BJ (cell line): ENCODE measurements around the gene TUBGCP2. TPM values are rescaled to one million over a fixed set of nuclear protein-coding genes. Genes with fewer than 3 reads are reported as not detected.

Source experiments
- CTCF ChIA-PET: fragments of 350-600 bp; formaldehyde crosslinking; extraction: SDS; loops from one replicate; lab custom pipeline; 2021; ENCODE audit warnings: antibody characterized with exemption, inconsistent platforms; lab: Yijun Ruan, JAX
- POLR2A ChIA-PET: fragments of 300-600 bp; sonication (Branson Sonifier 250); formaldehyde crosslinking; extraction: SDS; loops from one replicate; lab custom pipeline; 2021; ENCODE audit warnings: antibody characterized with exemption; lab: Charles Lee
- DNase-seq: peaks from one replicate; pipeline ENCODE4 v3.0.0-alpha.2; 2011; ENCODE audit warnings: low read depth
- H3K27me3 ChIP-seq: 2 replicates; pipeline ENCODE4 v1.6.0; 2011; ENCODE audit warnings: low read length; ENCODE audit not compliant: control insufficient read depth, insufficient read depth
- H3K36me3 ChIP-seq: 2 replicates; pipeline ENCODE4 v1.5.1; 2011; ENCODE audit warnings: low read length; ENCODE audit not compliant: control insufficient read depth, insufficient read depth
- H3K4me3 ChIP-seq: 2 replicates; pipeline ENCODE4 v1.5.1; 2011; ENCODE audit warnings: low read depth, mild to moderate bottlenecking, control low read depth, low read length
- polyA plus RNA-seq: library from polyadenylated mRNA; depleted of rRNA; stranded (reverse); fragments of >200 nt; gene quantifications from 2 replicates; pipeline ENCODE4 v1.2.3, GENCODE V29; 2011
- TF ChIP-seq, protein P1 (sequence below): IDR thresholded peaks from 2 replicates; pipeline ENCODE4 v1.5.1; 2011; ENCODE audit warnings: low read depth, mild to moderate bottlenecking, control low read depth, inconsistent platforms, low read length, moderate library complexity; ENCODE audit not compliant: insufficient read depth

TUBGCP2 gene
- polyA plus RNA-seq, 1 experiment = 55.8 TPM

DNA sequence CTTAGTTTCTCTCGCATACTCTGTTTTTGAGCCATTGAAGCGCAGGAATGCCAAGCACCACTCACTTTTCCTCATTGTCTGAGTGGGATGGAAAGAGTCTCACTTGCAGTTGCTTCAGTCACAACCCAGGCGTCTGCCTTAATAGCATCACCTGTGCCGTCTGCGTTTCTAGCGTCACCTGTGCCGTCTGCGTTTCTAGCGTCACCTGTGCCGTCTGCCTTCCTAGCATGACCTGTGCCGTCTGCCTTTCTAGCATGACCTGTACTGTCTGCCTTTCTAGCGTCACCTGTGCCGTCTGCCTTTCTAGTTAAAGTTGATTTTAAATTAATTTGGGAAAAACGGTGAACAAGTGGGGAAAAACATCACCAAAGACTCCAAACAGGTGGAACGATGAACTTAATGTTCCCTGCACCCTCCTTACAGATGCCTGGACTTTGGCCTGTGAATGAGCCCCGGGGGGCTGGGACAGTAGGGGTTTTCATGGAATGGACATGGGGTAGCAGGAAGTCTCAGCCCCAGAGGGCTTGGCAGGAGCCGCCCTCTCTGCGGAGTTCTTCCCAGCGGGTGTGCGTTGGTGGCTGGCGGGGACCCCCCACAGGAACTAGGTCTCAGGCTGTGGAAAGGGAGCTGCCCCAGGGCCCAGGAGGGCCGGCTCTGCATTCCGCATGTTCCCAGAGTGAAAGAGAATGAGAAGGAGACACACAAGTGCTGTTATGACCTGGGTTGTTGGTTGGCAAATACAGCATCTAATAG, 3.5 kb upstream of the TUBGCP2 start:
- TF ChIP-seq, protein P1, sequence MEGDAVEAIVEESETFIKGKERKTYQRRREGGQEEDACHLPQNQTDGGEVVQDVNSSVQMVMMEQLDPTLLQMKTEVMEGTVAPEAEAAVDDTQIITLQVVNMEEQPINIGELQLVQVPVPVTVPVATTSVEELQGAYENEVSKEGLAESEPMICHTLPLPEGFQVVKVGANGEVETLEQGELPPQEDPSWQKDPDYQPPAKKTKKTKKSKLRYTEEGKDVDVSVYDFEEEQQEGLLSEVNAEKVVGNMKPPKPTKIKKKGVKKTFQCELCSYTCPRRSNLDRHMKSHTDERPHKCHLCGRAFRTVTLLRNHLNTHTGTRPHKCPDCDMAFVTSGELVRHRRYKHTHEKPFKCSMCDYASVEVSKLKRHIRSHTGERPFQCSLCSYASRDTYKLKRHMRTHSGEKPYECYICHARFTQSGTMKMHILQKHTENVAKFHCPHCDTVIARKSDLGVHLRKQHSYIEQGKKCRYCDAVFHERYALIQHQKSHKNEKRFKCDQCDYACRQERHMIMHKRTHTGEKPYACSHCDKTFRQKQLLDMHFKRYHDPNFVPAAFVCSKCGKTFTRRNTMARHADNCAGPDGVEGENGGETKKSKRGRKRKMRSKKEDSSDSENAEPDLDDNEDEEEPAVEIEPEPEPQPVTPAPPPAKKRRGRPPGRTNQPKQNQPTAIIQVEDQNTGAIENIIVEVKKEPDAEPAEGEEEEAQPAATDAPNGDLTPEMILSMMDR = no peak
- CTCF ChIA-PET = no interaction called here
- no peak for DNase-seq
- Histone ChIP-seq H3K27me3 (no peaks in the 10 kb centered on the region), H3K4me3 (no peak overlapping the region), H3K36me3 (peaks cover 19% of the 10 kb centered on the region)
- POLR2A ChIA-PET = no interaction called here

DNA sequence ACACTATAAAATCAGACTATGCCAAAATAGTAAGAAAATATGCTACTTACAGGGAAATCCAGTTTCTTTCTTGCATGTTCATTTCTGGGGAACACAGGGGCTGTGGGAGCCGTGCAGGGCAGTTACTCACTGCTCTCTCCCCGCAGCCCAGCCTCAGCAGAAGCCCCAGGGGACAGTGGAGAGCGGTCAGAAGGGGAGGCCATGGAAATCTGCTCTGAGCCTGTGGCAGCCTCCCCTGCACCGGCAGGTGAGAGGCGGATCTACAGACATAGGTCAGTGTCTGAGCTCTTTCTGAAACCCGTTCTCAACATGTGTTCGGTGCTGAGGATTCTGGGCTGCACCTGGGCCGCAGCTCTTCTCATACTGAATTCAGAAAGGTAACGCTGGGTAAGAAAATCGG, 2.9 kb upstream of the TUBGCP2 start:
- TF ChIP-seq, protein P1 = no peak
- H3K4me3 ChIP-seq = no peak overlapping the region
- no peaks in the 10 kb centered on the region for H3K27me3 ChIP-seq
- DNase-seq = no peak
- ChIA-PET POLR2A (no interaction called here), CTCF (no interaction called here)
- peaks cover 19% of the 10 kb centered on the region for H3K36me3 ChIP-seq

DNA sequence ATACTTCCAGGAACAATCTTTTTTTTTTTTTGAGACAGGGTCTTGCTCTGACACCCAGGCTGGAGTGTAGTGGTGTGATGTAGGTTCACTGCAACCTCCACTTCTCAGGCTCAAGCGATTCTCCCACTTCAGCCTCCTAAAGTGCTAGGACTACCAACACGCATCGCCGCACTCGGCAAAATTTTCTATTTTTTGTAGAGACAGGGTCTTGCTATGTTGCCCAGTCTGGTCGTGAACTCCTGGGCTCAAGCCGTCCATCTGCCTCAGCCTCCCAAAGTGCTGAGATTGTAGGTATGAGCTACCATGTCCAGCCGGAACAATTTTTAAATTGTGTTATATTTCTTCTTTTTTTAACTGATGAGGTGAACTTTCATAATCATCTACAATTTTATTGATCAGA, 2.1 kb upstream of the TUBGCP2 start:
- POLR2A ChIA-PET = no interaction called here

DNA sequence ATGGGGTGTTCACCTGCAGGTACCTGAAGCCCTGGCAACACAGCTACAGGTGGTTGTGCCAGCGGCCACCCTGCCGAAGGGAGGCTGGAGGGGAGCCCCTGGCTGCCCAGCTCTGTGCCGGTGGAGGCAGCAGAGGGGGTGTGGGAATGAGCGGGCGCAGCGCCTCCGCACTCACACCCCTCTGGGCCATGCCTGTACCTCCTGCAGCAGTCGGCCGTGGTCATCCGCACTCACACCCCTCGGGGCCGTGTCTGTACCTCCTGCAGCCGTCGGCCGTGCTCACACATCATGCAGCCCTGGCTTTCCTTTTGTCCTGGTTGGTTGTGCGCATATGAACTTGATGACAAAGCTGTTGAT, 1.7 kb upstream of the TUBGCP2 start:
- POLR2A ChIA-PET = no interaction called here
- H3K27me3 ChIP-seq = no peaks in the 10 kb centered on the region

More for the DNA sequence above, 2.1 kb upstream of the TUBGCP2 start:
- no peak for DNase-seq
- Histone ChIP-seq H3K36me3 (peaks cover 19% of the 10 kb centered on the region), H3K27me3 (no peaks in the 10 kb centered on the region), H3K4me3 (no peak overlapping the region)
- CTCF ChIA-PET = interaction anchor here (0.6 to 1.0 kb wide), 3 partner anchors 8 to 263 kb away, joined by 3 read pairs; no protein-coding TSS in a partner anchor
- TF ChIP-seq, protein P1 = no peak

DNA sequence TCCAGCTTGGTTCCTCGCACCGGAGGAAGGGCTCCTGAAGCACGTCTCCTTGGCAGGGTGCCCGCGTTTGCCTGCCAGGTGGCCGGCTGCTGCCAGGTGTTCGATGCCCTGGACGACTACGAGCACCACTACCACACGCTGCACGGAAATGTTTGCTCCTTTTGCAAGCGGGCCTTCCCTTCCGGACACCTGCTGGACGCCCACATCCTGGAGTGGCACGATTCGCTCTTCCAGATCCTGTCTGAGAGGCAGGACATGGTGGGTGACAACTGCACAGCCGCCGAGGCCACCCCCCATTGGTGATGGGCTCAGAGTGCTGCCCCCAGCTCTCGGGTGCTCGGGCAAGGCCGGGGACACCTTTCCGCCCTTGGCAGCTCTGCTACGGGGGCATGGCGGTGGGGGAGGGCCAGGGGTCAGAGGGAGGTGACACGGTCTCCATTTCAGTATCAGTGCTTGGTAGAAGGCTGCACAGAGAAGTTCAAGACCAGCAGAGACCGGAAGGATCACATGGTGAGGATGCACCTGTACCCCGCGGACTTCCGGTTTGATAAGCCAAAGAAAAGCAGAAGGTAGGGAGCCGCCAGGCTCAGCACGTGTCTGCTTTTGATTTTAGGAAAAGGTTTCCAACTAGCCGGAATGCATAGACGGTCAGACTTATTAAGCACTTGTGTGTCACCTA, 1.2 kb upstream of the TUBGCP2 start:
- Histone ChIP-seq H3K4me3 (no peak overlapping the region), H3K27me3 (no peaks in the 10 kb centered on the region), H3K36me3 (peaks cover 19% of the 10 kb centered on the region)
- no peak for DNase-seq
- CTCF ChIA-PET = interaction anchor here (0.6 to 1.0 kb wide), 3 partner anchors 9 to 263 kb away, joined by 3 read pairs; no protein-coding TSS in a partner anchor
- TF ChIP-seq, protein P1 = no peak
- POLR2A ChIA-PET = no interaction called here

More for the DNA sequence above, 1.7 kb upstream of the TUBGCP2 start:
- TF ChIP-seq, protein P1 = no peak
- CTCF ChIA-PET = interaction anchor here (0.6 to 1.0 kb wide), 3 partner anchors 9 to 263 kb away, joined by 3 read pairs; no protein-coding TSS in a partner anchor
- Histone ChIP-seq H3K36me3 (peaks cover 19% of the 10 kb centered on the region), H3K4me3 (no peak overlapping the region)
- DNase-seq = no peak
